GM21737 (cell line): Measurements from ENCODE around the gene CNTRL.
"Not testable (repeated sequence)": the region's sequence is repeated elsewhere in the genome, so short reads cannot be mapped to it uniquely, and the experiment has no call there.

Experiments used
- ATAC-seq: cut with Tn5 transposase; IDR thresholded peaks from one replicate; pipeline ENCODE4 v1.9.1; 2021; ENCODE audit warnings: mild to moderate bottlenecking, moderate library complexity; ENCODE audit not compliant: unreplicated experiment

Gene CNTRL, protein sequence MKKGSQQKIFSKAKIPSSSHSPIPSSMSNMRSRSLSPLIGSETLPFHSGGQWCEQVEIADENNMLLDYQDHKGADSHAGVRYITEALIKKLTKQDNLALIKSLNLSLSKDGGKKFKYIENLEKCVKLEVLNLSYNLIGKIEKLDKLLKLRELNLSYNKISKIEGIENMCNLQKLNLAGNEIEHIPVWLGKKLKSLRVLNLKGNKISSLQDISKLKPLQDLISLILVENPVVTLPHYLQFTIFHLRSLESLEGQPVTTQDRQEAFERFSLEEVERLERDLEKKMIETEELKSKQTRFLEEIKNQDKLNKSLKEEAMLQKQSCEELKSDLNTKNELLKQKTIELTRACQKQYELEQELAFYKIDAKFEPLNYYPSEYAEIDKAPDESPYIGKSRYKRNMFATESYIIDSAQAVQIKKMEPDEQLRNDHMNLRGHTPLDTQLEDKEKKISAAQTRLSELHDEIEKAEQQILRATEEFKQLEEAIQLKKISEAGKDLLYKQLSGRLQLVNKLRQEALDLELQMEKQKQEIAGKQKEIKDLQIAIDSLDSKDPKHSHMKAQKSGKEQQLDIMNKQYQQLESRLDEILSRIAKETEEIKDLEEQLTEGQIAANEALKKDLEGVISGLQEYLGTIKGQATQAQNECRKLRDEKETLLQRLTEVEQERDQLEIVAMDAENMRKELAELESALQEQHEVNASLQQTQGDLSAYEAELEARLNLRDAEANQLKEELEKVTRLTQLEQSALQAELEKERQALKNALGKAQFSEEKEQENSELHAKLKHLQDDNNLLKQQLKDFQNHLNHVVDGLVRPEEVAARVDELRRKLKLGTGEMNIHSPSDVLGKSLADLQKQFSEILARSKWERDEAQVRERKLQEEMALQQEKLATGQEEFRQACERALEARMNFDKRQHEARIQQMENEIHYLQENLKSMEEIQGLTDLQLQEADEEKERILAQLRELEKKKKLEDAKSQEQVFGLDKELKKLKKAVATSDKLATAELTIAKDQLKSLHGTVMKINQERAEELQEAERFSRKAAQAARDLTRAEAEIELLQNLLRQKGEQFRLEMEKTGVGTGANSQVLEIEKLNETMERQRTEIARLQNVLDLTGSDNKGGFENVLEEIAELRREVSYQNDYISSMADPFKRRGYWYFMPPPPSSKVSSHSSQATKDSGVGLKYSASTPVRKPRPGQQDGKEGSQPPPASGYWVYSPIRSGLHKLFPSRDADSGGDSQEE (N-terminal part only)

GRCh38 chr9:121074370-121075250, at the start of gene CNTRL:
CNTRL (plus strand) TSS chr9:121074955; CDS start chr9:121088327, 13,372 bp downstream.
- peak; percentile 60 for ATAC-seq

GRCh38 chr9:121026260-121026691, 48.5 kb upstream of the CNTRL start:
- no peak for ATAC-seq

DNA sequence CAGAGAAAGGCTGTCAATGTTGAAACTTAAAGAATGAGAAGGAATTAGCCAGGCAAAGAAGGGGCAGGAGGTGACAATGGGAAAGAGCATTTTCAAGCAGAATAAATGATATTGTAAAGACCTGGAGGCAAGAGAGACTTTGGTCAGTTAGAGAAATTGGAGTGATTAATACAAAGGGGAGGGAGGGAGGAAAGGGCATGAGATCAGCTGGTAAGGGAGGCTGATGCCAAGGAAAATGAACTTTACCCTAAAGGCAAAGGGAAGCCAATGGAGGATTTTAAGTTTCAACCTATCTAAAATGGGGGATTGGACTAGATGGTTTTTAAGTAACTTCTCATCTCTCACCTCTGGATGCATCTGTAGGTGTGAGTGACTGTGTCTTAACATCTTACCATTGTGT, 48.0 kb upstream of the CNTRL start:
- no peak for ATAC-seq

DNA sequence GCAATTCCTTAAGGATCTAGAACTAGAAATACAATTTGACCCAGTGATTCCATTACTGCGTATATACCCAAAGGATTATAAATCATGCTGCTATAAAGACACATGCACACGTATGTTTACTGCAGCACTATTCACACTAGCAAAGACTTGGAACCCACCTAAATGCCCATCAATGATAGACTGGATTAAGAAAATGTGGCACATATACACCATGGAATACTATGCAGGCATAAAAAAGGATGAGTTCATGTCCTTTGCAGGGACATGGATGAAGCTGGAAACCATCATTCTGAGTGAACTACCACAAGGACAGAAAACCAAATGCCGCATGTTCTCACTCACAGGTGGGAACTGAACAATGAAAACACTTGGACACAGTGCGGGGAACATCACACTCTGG, 46.5 kb upstream of the CNTRL start:
- ATAC-seq = not testable (repeated sequence)

- ATAC-seq = no peak
Measured at GRCh38 chr9:121029469-121029868, 45.3 kb upstream of the CNTRL start.

DNA sequence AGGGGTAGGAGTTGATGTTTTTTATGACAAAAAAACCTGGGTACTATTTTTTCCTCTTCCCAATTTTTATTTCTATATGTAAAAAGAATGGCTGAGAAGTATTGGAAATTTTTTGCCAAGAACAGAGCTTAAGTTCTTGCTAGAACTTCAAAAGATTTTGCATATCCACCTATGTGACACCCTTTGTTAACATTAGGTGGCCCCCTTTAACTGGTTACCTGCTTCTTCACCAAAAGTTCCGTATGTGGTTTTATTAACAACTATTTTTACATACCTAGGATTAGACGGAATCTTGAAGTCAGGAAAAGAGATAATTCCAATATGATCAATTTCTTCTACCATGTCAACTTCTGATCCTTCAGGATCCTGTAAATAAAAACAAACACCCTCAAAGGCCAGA, 40.2 kb upstream of the CNTRL start:
- no peak for ATAC-seq

GRCh38 chr9:121035717-121036116, 39.0 kb upstream of the CNTRL start:
- ATAC-seq = not testable (repeated sequence)

DNA sequence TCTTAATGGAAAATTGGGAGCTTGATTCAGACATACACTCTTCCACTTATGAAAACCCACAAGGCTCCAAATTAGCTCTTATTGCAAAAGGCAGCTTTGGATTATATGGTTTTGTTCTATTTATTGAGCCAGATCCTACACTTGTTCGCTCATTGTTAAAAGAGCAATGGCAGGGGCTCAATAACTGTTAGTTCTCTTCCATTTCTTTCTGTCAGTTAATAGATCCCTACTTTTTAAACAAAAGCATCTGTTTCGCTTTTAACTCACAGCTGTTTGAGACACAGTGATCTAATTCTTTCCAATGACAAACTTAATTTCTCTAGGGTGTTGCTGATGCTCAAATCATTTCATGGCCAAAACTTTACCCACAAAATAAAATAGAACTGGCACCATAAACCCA, 36.4 kb upstream of the CNTRL start:
- ATAC-seq = no peak

- ATAC-seq = no peak
Measured at GRCh38 chr9:121038804-121039203, 36.0 kb upstream of the CNTRL start.

DNA sequence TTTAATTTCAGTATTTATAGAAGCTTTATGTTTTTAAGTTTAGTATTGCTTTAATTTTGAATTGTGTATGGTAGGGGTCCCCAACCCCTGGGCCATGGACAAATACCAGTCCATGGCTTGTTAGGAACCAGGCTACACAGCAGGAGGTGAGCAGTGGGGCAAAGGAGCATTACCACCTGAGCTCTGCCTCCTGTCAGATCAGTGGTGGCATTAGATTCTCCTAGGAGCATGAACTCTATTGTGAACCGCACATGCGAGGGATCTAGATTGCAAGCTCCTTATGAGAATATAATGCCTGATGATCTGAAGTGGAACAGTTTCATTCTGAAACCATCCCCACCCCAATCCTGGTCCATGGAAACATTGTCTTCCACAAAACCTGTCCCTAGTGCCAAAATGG, 26.6 kb upstream of the CNTRL start:
- ATAC-seq = no peak

DNA sequence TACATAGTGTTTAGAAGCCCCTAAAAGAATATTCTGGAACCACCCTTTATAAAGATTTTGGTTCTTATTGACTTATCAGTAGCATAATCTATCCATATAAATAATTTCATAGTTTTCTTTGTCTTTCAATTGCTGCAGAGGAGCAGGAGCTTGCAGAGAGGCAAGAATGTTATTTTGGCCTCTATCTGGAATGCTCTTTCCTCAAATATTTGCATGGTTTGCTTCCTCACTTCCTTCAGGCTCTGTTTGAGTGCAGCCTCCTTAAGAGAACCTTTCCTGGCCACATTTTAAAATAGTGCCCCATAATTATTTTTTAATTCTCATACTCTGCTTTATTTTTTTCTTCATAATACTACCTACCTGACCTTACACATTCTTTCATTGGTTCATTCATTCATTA, 26.1 kb upstream of the CNTRL start:
- ATAC-seq = no peak

DNA sequence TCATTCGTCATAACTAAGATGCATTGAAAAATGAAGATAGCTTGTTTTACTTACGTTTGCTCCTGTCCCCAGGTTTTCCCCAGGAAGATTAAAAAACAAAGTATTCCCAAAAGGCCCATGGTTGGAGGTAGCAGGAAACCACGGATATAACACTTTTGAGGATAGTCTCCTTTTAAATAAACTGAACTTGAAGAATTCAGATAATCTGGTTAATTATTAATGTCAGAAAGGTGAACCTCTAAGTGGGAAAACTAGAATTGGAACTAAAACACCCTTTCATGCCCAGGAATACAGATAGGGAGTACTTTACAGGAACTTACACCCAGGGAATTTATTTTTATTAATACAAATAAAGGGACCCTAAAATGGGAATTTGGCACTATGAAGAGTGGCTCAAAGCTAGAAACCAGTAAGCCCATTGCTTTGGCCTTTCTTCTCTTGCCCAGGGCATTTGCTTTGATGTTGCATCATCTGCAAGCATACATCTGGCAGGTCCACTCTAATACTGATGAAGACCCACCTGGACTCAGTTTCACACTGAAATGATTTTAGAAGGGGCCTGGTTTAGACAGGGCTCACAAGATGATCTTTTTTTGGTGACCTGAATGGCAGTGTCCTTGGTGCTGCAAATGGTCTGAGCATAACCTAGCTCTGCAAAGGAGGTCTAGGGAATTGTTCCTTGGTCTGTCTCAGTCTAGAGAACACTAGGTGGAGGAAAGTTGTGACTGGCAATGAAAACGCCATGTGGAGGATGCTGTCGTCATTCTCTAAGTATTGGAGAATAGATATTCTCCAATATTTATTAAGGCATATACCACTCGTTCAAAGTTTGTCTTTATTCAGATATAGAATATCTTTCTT, 24.4 kb upstream of the CNTRL start, which contains the start of gene C5:
C5 (minus strand) TSS at position 148 of the 861 bp plus-strand sequence; CDS start at position 119, 29 bp downstream.
- no peak for ATAC-seq

- no peak for ATAC-seq
Measured at GRCh38 chr9:121053544-121053943, 21.2 kb upstream of the CNTRL start.

DNA sequence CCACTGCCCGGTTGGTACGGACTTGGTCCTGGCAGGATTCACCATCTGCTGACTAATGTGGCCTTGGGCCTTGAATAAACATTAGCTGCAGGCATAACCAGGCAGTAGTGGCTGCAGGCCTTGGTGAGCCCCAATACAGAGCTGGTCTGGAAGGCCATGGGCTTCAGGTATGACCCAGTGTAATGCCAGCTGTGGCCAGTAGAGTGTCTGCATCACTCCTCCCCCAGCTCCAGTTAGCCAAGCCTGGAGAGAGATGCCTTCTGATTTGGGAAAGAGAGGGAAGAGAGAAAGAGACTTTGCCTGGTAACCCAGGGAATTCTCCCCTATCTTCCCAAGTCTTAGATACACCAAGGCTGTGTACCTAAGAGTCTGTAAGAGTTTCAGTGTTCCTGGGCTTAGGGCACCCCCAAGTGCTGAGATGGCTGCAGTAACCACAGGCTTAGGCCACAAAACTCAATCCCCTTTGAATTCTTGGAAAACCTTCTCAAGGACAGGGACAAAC, 19.1 kb upstream of the CNTRL start:
- no peak for ATAC-seq

- ATAC-seq = no peak
Measured at GRCh38 chr9:121057821-121058220, 16.9 kb upstream of the CNTRL start.

DNA sequence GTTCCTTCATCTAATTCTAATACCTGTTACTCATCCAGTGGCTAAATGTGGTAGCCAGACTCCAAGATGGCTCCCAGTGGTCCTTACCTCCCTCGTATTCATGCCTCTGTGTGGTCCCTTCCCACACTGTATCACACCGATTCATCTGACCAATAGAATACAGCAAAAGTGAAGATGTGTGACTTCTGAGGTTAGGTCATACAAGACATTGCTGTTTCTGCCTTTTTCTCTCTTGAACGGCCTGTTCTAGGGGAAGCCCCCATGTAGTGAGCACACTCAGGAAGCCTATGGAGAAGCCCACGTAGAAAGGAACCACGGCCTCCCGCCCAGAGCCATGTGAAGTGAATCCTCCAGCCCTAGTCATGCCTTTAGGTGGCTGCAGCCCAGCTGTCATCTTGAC, 15.2 kb upstream of the CNTRL start:
- no peak for ATAC-seq

GRCh38 chr9:121059998-121060636, 14.6 kb upstream of the CNTRL start:
- ATAC-seq = no peak

DNA sequence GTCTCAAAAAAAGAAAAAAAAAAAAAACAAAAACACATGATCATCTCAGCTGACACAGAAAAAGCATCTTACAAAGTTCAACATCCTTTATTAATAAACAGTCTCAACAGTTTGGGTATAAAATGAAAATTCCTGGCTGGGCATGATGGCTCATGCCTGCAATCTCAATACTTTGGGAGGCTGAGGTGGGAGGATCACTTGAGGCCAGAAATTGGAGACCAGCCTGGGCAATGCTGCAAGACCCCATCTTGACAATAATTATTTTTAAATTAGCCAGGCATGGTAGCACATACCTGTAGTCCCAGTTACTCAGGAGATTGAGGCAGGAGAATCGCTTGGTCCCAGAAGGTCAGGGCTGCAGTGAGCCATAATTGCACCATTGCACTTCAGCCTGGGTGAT, 7.9 kb upstream of the CNTRL start:
- ATAC-seq = no peak
